GM12878 (cell line): ENCODE measurements around the gene WNK1.

Experiments used
- BACH1 ChIP-seq: fragments of 450-650 bp; IDR thresholded peaks from 2 replicates; pipeline ENCODE4 v1.6.1; 2017; ENCODE audit warnings: mild to moderate bottlenecking, borderline replicate concordance
- CREM ChIP-seq: IDR thresholded peaks from 2 replicates; pipeline ENCODE4 v1.6.1; 2014; ENCODE audit warnings: antibody characterized with exemption, low read depth
- CUX1 ChIP-seq: IDR thresholded peaks from 2 replicates; pipeline ENCODE4 v1.6.1; 2012; ENCODE audit warnings: improper control_type of control experiment, low read depth, low read length; ENCODE audit not compliant: insufficient replicate concordance
- E2F8 ChIP-seq: fragments of 450-650 bp; IDR thresholded peaks from 2 replicates; pipeline ENCODE4 v1.6.1; 2018; ENCODE audit warnings: mild to moderate bottlenecking, low read depth, moderate library complexity; ENCODE audit not compliant: partially characterized antibody
- FOXK2 ChIP-seq: fragments of 450-650 bp; IDR thresholded peaks from 2 replicates; pipeline ENCODE4 v1.6.1; 2017; ENCODE audit warnings: mild to moderate bottlenecking, moderate library complexity
- HCFC1 ChIP-seq: fragments of 150-350 bp; IDR thresholded peaks from 2 replicates; pipeline ENCODE4 v1.6.1; 2014; ENCODE audit warnings: low read length
- HDAC2 ChIP-seq: fragments of 200-600 bp; sonication (generic); IDR thresholded peaks from 2 replicates; pipeline ENCODE4 v1.6.1; 2017
- JUNB ChIP-seq: IDR thresholded peaks from 2 replicates; pipeline ENCODE4 v1.6.1; 2016; ENCODE audit warnings: antibody characterized with exemption, mild to moderate bottlenecking
- MAX ChIP-seq: IDR thresholded peaks from 2 replicates; pipeline ENCODE4 v1.6.1; 2012; ENCODE audit warnings: low read depth, low read length, improper control_type of control experiment
- PBX3 ChIP-seq: IDR thresholded peaks from 2 replicates; pipeline ENCODE4 v1.6.1; 2011; ENCODE audit warnings: mild to moderate bottlenecking, low read depth, low read length, moderate library complexity; ENCODE audit not compliant: insufficient replicate concordance
- POLR2A ChIP-seq: IDR thresholded peaks from 2 replicates; pipeline ENCODE4 v1.6.1; 2011; ENCODE audit warnings: low read depth, mild to moderate bottlenecking, low read length
- SIN3A ChIP-seq: IDR thresholded peaks from 2 replicates; pipeline ENCODE4 v1.6.1; 2012; ENCODE audit warnings: low read depth, low read length, improper control_type of control experiment
- ZNF24 ChIP-seq: fragments of 450-650 bp; IDR thresholded peaks from 2 replicates; pipeline ENCODE4 v1.6.1; 2017; ENCODE audit warnings: antibody characterized with exemption, mild to moderate bottlenecking

GRCh38 chr12:873954-874353 lies 121.6 kb downstream of the WNK1 start:
- TF ChIP-seq HDAC2 (no peak), ZNF24 (no peak), POLR2A (no peak), FOXK2 (no peak), MAX (no peak), CREM (no peak), CUX1 (no peak), JUNB (no peak), BACH1 (no peak), E2F8 (no peak), PBX3 (no peak), HCFC1 (no peak), SIN3A (no peak)
